ENCODE measurements around the gene SMC5.

Gene SMC5

GRCh38 chr9:70367305-70367930 is 108.6 kb downstream of the SMC5 start:
- Histone ChIP-seq H3K27me3 (ENCODE audit: control insufficient read depth, insufficient read depth, low read length) (no peaks in the 10 kb centered on the region), H3K9ac (ENCODE audit: low read depth, low read length) (no peak overlapping the region), H3K4me1 (ENCODE audit: control insufficient read depth, insufficient read depth, low read length) (no peaks in the 10 kb centered on the region), H3K4me3 (ENCODE audit: low read depth, low read length) (no peak overlapping the region), H3K36me3 (ENCODE audit: control insufficient read depth, insufficient read depth, low read length) (no peaks in the 10 kb centered on the region), H3K9me3 (ENCODE audit: control insufficient read depth, insufficient read depth, low read length) (no peaks in the 10 kb centered on the region)

GRCh38 chr9:70374962-70375618 is 116.3 kb downstream of the SMC5 start:
- Histone ChIP-seq H3K9ac (ENCODE audit: low read depth, low read length) (no peak overlapping the region), H3K9me3 (ENCODE audit: control insufficient read depth, insufficient read depth, low read length) (no peaks in the 10 kb centered on the region), H3K27me3 (ENCODE audit: control insufficient read depth, insufficient read depth, low read length) (no peaks in the 10 kb centered on the region)

GRCh38 chr9:70382046-70382708 is 123.4 kb downstream of the SMC5 start:
- H3K9me3 ChIP-seq (ENCODE audit: control insufficient read depth, insufficient read depth, low read length): no peaks in the 10 kb centered on the region
- no peaks in the 10 kb centered on the region for H3K27me3 ChIP-seq (ENCODE audit: control insufficient read depth, insufficient read depth, low read length)
- H3K36me3 ChIP-seq (ENCODE audit: control insufficient read depth, insufficient read depth, low read length): peaks cover 2% of the 10 kb centered on the region
- no peaks in the 10 kb centered on the region for H3K4me1 ChIP-seq (ENCODE audit: control insufficient read depth, insufficient read depth, low read length)
- no peak overlapping the region for H3K4me3 ChIP-seq (ENCODE audit: low read depth, low read length)
- no peak overlapping the region for H3K9ac ChIP-seq (ENCODE audit: low read depth, low read length)

More at GRCh38 chr9:70374962-70375618, 116.3 kb downstream of the SMC5 start:
- Histone ChIP-seq H3K4me3 (ENCODE audit: low read depth, low read length) (no peak overlapping the region), H3K4me1 (ENCODE audit: control insufficient read depth, insufficient read depth, low read length) (peaks cover 9% of the 10 kb centered on the region), H3K36me3 (ENCODE audit: control insufficient read depth, insufficient read depth, low read length) (no peaks in the 10 kb centered on the region)

GRCh38 chr9:70382709-70383605 is 124.2 kb downstream of the SMC5 start:
- Histone ChIP-seq H3K4me3 (ENCODE audit: low read depth, low read length) (no peak overlapping the region), H3K9ac (ENCODE audit: low read depth, low read length) (no peak overlapping the region), H3K4me1 (ENCODE audit: control insufficient read depth, insufficient read depth, low read length) (no peaks in the 10 kb centered on the region), H3K9me3 (ENCODE audit: control insufficient read depth, insufficient read depth, low read length) (no peaks in the 10 kb centered on the region), H3K36me3 (ENCODE audit: control insufficient read depth, insufficient read depth, low read length) (peaks cover 2% of the 10 kb centered on the region), H3K27me3 (ENCODE audit: control insufficient read depth, insufficient read depth, low read length) (no peaks in the 10 kb centered on the region)

GRCh38 chr9:70385426-70385825 is 126.6 kb downstream of the SMC5 start:
- Histone ChIP-seq H3K36me3 (ENCODE audit: control insufficient read depth, insufficient read depth, low read length) (peaks cover 2% of the 10 kb centered on the region), H3K27me3 (ENCODE audit: control insufficient read depth, insufficient read depth, low read length) (no peaks in the 10 kb centered on the region), H3K9ac (ENCODE audit: low read depth, low read length) (no peak overlapping the region), H3K4me3 (ENCODE audit: low read depth, low read length) (no peak overlapping the region), H3K9me3 (ENCODE audit: control insufficient read depth, insufficient read depth, low read length) (no peaks in the 10 kb centered on the region), H3K4me1 (ENCODE audit: control insufficient read depth, insufficient read depth, low read length) (no peaks in the 10 kb centered on the region)

GRCh38 chr9:70387663-70388062 is 128.9 kb downstream of the SMC5 start:
- peaks cover 2% of the 10 kb centered on the region for H3K36me3 ChIP-seq (ENCODE audit: control insufficient read depth, insufficient read depth, low read length)
- no peaks in the 10 kb centered on the region for H3K27me3 ChIP-seq (ENCODE audit: control insufficient read depth, insufficient read depth, low read length)
- no peaks in the 10 kb centered on the region for H3K9me3 ChIP-seq (ENCODE audit: control insufficient read depth, insufficient read depth, low read length)
- H3K4me3 ChIP-seq (ENCODE audit: low read depth, low read length): no peak overlapping the region
- no peak overlapping the region for H3K9ac ChIP-seq (ENCODE audit: low read depth, low read length)
- H3K4me1 ChIP-seq (ENCODE audit: control insufficient read depth, insufficient read depth, low read length): no peaks in the 10 kb centered on the region

GRCh38 chr9:70389188-70389587 is 130.4 kb downstream of the SMC5 start:
- no peak overlapping the region for H3K4me3 ChIP-seq (ENCODE audit: low read depth, low read length)
- H3K9me3 ChIP-seq (ENCODE audit: control insufficient read depth, insufficient read depth, low read length): no peaks in the 10 kb centered on the region
- no peaks in the 10 kb centered on the region for H3K27me3 ChIP-seq (ENCODE audit: control insufficient read depth, insufficient read depth, low read length)
- H3K9ac ChIP-seq (ENCODE audit: low read depth, low read length): no peak overlapping the region
- H3K4me1 ChIP-seq (ENCODE audit: control insufficient read depth, insufficient read depth, low read length): no peaks in the 10 kb centered on the region
- peaks cover 2% of the 10 kb centered on the region for H3K36me3 ChIP-seq (ENCODE audit: control insufficient read depth, insufficient read depth, low read length)

GRCh38 chr9:70389621-70390266 is 131.0 kb downstream of the SMC5 start:
- Histone ChIP-seq H3K9me3 (ENCODE audit: control insufficient read depth, insufficient read depth, low read length) (no peaks in the 10 kb centered on the region), H3K36me3 (ENCODE audit: control insufficient read depth, insufficient read depth, low read length) (peaks cover 2% of the 10 kb centered on the region), H3K4me3 (ENCODE audit: low read depth, low read length) (no peak overlapping the region), H3K27me3 (ENCODE audit: control insufficient read depth, insufficient read depth, low read length) (no peaks in the 10 kb centered on the region), H3K9ac (ENCODE audit: low read depth, low read length) (no peak overlapping the region), H3K4me1 (ENCODE audit: control insufficient read depth, insufficient read depth, low read length) (no peaks in the 10 kb centered on the region)

GRCh38 chr9:70390933-70391341 is 132.2 kb downstream of the SMC5 start:
- H3K4me1 ChIP-seq (ENCODE audit: control insufficient read depth, insufficient read depth, low read length): no peaks in the 10 kb centered on the region

GRCh38 chr9:70392189-70392588 is 133.4 kb downstream of the SMC5 start:
- Histone ChIP-seq H3K9ac (ENCODE audit: low read depth, low read length) (no peak overlapping the region), H3K4me3 (ENCODE audit: low read depth, low read length) (no peak overlapping the region), H3K27me3 (ENCODE audit: control insufficient read depth, insufficient read depth, low read length) (no peaks in the 10 kb centered on the region), H3K4me1 (ENCODE audit: control insufficient read depth, insufficient read depth, low read length) (no peaks in the 10 kb centered on the region), H3K36me3 (ENCODE audit: control insufficient read depth, insufficient read depth, low read length) (no peaks in the 10 kb centered on the region), H3K9me3 (ENCODE audit: control insufficient read depth, insufficient read depth, low read length) (no peaks in the 10 kb centered on the region)

More at GRCh38 chr9:70390933-70391341, 132.2 kb downstream of the SMC5 start:
- Histone ChIP-seq H3K4me3 (ENCODE audit: low read depth, low read length) (no peak overlapping the region), H3K9ac (ENCODE audit: low read depth, low read length) (no peak overlapping the region), H3K9me3 (ENCODE audit: control insufficient read depth, insufficient read depth, low read length) (no peaks in the 10 kb centered on the region), H3K36me3 (ENCODE audit: control insufficient read depth, insufficient read depth, low read length) (no peaks in the 10 kb centered on the region), H3K27me3 (ENCODE audit: control insufficient read depth, insufficient read depth, low read length) (no peaks in the 10 kb centered on the region)

- Histone ChIP-seq H3K4me1 (ENCODE audit: control insufficient read depth, insufficient read depth, low read length) (no peaks in the 10 kb centered on the region), H3K27me3 (ENCODE audit: control insufficient read depth, insufficient read depth, low read length) (no peaks in the 10 kb centered on the region), H3K4me3 (ENCODE audit: low read depth, low read length) (no peak overlapping the region), H3K9me3 (ENCODE audit: control insufficient read depth, insufficient read depth, low read length) (no peaks in the 10 kb centered on the region), H3K36me3 (ENCODE audit: control insufficient read depth, insufficient read depth, low read length) (no peaks in the 10 kb centered on the region), H3K9ac (ENCODE audit: low read depth, low read length) (no peak overlapping the region)
Measured at GRCh38 chr9:70392850-70393249, 134.1 kb downstream of the SMC5 start.

All from iPS-15b (cell line).